T-helper 2 cell treated with Interferon-gamma antibody and Interleukin-4, amounts not matched to agents 5 μg/mL and 100 μg/mL, for 36 hours (primary cell): Measurements from ENCODE around the gene TRABD2B.

ENCODE experiments used
- DNase-seq: peaks from one replicate; pipeline ENCODE4 v3.0.0; 2021; ENCODE audit warnings: low spot score
- H3K27ac Mint-ChIP-seq: one replicate; pipeline ENCODE4 v1.8.0; 2021; ENCODE audit warnings: mild to moderate bottlenecking, mixed read lengths
- H3K27me3 Mint-ChIP-seq: one replicate; pipeline ENCODE4 v1.8.0; 2021; ENCODE audit warnings: low read depth, mixed read lengths
- H3K36me3 Mint-ChIP-seq: one replicate; pipeline ENCODE4 v1.8.0; 2021; ENCODE audit warnings: low read depth, mixed read lengths
- H3K4me1 Mint-ChIP-seq: one replicate; pipeline ENCODE4 v1.8.0; 2021; ENCODE audit warnings: low read depth, mixed read lengths
- H3K4me3 Mint-ChIP-seq: one replicate; pipeline ENCODE4 v1.8.0; 2022; ENCODE audit warnings: mild to moderate bottlenecking, moderate library complexity, mixed read lengths
- H3K9me3 Mint-ChIP-seq: one replicate; pipeline ENCODE4 v1.8.0; 2021; ENCODE audit warnings: mixed read lengths

TRABD2B gene

DNA sequence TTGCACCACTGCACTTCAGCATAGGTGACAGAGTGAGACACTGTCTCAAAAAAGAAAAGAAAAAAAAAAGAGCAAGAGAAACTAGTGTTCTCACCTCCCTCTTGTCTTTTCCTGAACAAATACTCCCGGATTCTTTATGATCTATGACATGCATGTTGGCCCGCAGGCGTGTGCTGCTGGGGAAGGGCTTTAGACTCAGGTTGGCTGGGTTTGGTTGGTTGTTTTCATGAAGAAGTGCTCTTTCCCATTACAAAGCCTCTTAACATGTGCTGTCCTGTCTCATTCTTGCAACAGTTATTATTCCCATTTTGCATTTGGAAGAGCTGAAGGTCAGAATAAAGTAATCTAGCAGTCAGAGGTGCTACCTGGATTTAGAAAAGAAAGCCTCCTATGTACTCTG is 79.5 kb downstream of the TRABD2B start:
- H3K4me1 Mint-ChIP-seq, result no peaks in the 10 kb centered on the region
- H3K27ac Mint-ChIP-seq, result no peak overlapping the region
- no peaks in the 10 kb centered on the region for H3K36me3 Mint-ChIP-seq
- no peaks in the 10 kb centered on the region for H3K27me3 Mint-ChIP-seq
- no peak overlapping the region for H3K4me3 Mint-ChIP-seq
- H3K9me3 Mint-ChIP-seq, result no peaks in the 10 kb centered on the region
- no peak for DNase-seq

DNA sequence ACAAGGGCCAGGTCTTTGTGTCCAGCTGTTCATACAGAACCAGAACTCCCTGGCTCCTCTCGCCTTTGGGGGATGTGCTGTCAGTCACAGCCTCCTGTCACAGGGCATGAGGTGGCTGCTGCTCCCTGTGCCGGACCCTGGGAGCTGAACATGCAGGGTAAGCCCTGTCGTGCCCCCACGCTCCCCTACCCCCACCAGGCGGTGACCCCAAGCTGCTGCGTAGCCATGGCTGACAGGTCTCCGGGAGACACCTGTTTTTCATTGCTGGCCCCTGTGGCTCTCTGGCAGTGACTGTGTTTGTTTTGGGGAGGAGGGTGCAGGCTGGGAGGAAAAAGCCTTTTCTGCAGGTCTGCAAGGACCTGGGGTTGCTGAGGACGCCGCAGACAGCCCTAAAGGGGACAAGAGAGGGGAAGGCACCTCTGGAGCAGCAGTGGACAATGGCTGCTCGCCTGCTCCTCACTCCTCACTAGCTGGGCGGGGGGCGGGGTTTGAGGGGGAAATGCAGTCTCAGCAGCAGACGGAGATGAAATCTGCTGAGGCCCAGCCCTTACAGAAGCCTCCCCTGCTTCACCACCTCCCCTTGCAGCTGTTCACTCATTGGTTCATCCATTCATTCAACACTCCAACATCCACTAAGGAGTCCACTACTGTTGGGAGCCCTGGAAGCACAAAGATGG is 81.4 kb downstream of the TRABD2B start:
- Mint-ChIP-seq H3K4me3 (no peak overlapping the region), H3K36me3 (no peaks in the 10 kb centered on the region), H3K27me3 (no peaks in the 10 kb centered on the region), H3K4me1 (no peaks in the 10 kb centered on the region), H3K27ac (no peak overlapping the region), H3K9me3 (no peaks in the 10 kb centered on the region)
- DNase-seq, result no peak

DNA sequence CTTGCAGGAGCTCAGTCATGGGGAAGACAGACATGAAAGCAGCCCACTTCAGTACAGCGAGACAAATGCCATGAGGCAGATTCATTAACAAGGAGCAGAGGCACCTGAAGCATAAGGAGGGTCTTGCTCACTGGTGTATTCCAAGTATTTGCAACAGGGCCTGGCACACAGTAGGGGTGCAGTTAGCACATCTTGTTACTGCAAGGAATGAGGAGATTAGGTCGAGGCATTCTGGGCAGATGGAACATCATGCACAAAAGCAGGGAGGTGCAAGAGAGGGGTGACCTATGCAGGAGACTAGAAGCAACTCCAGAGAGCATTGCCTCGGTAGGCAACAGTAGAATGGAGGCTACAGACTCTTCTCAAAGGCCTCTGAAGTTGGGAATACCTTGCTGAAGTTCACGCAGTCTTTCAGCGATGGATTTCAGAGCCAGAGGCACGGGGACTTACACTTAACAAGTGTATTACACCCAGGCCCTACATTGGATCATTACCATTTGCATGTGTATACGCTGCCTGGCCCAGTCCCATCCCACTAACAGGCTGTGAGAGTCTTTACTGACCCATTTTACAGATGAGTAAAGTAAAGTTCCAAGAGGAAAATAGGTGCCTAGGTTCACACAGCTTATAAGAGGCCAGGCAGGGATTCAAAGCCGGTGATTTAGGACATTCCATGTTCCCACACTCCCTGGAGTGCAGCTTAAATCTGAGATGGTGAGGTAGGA is 82.1 kb downstream of the TRABD2B start:
- Mint-ChIP-seq H3K4me3 (no peak overlapping the region), H3K27ac (no peak overlapping the region), H3K4me1 (no peaks in the 10 kb centered on the region), H3K36me3 (no peaks in the 10 kb centered on the region), H3K27me3 (no peaks in the 10 kb centered on the region), H3K9me3 (no peaks in the 10 kb centered on the region)
- no peak for DNase-seq

DNA sequence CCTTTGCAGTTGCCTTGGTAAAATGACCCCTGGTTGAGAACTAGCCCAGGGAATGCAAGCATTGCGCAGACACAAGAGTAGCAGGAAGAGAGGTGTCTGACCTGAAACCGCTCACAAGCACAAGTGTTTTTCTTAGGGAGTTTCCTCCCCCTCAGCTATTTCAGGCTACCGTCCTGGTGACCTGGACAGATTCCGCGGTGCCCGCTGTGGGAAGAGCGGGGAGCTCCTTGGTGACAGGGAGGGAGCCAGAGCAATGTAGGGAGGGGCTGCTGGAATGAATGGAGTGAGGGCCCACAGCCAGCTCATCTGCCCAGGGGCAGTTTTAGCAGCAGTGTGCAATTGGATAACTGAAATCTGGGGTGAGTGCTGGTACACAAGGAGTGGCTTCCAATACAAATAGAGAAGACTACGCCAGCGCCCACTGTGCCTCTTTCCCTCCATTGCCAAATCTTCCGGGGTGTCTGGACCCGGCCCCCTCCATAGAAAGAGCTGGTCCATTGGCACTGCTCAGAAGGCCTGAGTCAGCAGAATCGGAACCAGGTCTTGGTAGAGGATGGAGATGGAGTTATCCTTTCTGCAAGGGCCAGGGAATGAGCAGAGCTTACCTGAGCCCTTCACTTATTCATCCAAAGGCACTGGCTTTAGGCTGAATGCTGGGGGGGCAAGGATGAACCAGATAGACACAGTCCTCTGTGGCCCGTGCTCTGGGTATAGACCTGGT is 82.8 kb downstream of the TRABD2B start:
- Mint-ChIP-seq H3K4me3 (no peak overlapping the region), H3K4me1 (no peaks in the 10 kb centered on the region), H3K9me3 (no peaks in the 10 kb centered on the region), H3K27ac (no peak overlapping the region), H3K27me3 (no peaks in the 10 kb centered on the region), H3K36me3 (no peaks in the 10 kb centered on the region)
- no peak for DNase-seq

DNA sequence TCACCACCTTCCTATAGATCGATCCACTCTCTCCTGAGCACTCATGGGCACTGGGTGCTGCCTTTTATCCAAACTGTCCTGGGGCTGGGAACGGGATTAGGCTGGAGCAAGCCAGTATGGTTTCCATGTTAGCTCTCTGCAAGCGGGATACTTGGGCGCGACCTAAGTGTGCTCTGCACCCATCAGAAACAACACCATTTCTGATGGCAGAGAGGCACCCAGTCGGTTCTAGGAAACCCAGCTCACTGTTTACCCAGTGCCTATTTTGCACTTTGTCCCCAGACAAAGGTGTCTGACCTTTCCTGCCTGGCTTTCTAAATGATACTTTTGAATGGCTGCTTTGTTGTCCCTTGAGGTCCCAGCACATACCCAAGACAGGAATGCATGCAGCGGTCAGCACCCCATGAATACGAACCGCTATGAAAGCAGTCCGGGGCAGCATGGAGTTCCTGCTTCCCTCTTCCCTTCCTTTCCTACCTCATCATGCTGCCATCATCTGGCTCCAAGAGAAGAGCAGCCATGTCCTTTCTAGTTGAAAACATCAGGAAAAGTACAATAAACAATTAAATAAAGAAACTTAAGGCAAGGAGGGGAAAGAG is 83.9 kb downstream of the TRABD2B start:
- Mint-ChIP-seq H3K27ac (no peak overlapping the region), H3K4me3 (no peak overlapping the region), H3K36me3 (no peaks in the 10 kb centered on the region), H3K9me3 (no peaks in the 10 kb centered on the region), H3K27me3 (peaks cover 2% of the 10 kb centered on the region), H3K4me1 (no peaks in the 10 kb centered on the region)
- DNase-seq, result no peak

DNA sequence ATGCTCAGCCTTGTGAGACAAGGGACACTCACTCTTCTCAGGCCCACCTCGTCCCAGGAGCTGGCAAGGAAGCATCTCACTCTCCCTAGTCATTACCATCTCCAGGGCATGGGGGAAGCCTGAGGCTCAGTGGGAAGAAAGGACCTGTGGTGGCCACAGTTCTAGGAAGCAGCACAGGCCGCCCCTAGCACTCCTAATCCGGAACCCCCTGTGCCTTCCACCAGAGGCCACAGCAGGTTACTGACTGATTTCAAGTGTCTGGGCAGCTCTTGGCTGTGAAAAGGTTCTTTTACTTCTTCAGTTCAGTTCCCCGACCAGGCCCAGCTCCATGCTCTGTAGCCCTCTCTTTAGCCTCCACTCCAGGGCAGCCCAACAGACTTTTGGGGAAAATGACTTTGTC is 84.4 kb downstream of the TRABD2B start:
- no peak for DNase-seq
- no peaks in the 10 kb centered on the region for H3K4me1 Mint-ChIP-seq
- no peak overlapping the region for H3K4me3 Mint-ChIP-seq
- H3K9me3 Mint-ChIP-seq, result no peaks in the 10 kb centered on the region
- H3K36me3 Mint-ChIP-seq, result no peaks in the 10 kb centered on the region
- no peak overlapping the region for H3K27ac Mint-ChIP-seq
- H3K27me3 Mint-ChIP-seq, result peaks cover 2% of the 10 kb centered on the region

DNA sequence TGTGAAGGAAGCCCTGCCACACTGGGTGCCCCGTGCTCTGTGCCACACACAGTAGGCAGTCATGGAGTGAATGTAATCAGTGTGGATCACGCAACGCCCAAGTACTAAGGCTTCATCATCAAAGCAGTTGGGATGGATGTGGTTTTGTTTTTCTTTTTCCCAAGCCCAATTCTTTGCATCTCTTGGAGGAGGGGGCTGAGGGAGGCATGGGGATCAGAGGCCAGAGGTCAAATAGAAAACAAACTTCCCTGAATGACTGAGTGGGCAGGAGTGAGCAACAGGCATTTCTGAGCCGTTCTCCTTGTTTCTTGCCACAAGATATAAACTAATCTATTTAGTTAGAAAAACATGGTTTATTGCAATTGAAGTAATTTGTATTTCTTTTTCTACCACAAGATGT is 85.3 kb downstream of the TRABD2B start:
- H3K9me3 Mint-ChIP-seq, result no peaks in the 10 kb centered on the region
- DNase-seq, result no peak
- no peak overlapping the region for H3K4me3 Mint-ChIP-seq
- no peaks in the 10 kb centered on the region for H3K36me3 Mint-ChIP-seq
- H3K27me3 Mint-ChIP-seq, result peaks cover 2% of the 10 kb centered on the region
- H3K27ac Mint-ChIP-seq, result no peak overlapping the region
- no peaks in the 10 kb centered on the region for H3K4me1 Mint-ChIP-seq

DNA sequence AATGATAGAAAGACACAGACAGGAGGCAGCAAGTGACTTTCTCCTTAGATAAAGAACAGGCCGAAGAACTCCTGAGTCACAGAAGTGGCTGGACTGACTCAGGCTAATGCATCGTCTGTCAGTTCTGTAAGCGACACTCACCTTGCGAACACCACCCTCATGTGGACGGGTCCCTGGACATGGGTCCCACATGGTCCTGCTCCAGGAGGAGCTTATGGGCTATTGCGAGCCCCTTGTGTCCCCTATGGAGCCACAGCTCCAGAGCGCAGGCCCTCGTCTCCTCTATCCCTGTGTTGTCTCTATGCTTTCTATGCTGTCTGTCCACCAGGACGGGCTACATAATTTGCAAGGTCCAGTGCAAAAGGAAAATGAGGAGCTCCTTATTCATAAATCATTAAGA is 85.8 kb downstream of the TRABD2B start:
- no peaks in the 10 kb centered on the region for H3K4me1 Mint-ChIP-seq
- H3K27me3 Mint-ChIP-seq, result peaks cover 2% of the 10 kb centered on the region
- H3K27ac Mint-ChIP-seq, result no peak overlapping the region
- H3K36me3 Mint-ChIP-seq, result no peaks in the 10 kb centered on the region
- H3K9me3 Mint-ChIP-seq, result no peaks in the 10 kb centered on the region
- no peak overlapping the region for H3K4me3 Mint-ChIP-seq
- DNase-seq, result no peak

DNA sequence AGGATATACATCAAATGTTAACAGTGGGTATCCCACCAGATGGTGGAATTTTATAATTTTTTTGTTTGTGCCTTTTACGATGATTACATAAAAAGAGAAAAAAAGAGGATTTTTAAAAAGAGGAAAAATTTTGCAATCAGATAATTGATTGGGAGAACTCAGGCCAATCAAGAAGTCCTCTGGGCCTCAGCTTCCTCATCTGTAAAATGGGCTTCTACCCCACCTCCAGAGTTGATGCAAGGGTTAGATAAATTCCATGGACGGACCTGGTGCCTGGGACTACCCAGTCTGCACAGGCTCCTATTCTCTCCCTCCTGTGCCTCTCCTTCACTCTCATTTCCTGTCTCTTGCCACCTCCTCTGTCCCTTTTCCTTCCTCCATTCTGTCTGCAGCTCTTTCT is 88.9 kb downstream of the TRABD2B start:
- peaks cover 4% of the 10 kb centered on the region for H3K27me3 Mint-ChIP-seq
- no peaks in the 10 kb centered on the region for H3K9me3 Mint-ChIP-seq
- H3K27ac Mint-ChIP-seq, result no peak overlapping the region
- H3K36me3 Mint-ChIP-seq, result no peaks in the 10 kb centered on the region
- H3K4me1 Mint-ChIP-seq, result no peaks in the 10 kb centered on the region
- no peak for DNase-seq
- no peak overlapping the region for H3K4me3 Mint-ChIP-seq

DNA sequence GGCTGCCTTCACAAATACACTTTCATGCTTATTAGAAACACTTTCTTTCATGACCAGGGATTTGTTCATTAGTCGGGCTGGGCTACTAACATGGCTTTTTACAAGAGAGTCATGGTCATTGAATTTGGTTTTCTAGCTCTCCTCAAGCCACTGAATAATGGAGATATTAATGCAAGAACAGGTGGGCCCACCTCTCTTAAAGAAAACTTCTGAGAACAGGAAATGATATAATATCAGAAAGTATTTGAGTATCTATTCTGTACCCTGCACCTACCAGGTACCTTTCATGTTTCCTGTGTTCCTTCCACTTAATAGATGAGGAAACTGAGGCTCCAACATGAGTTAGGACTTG is 90.0 kb downstream of the TRABD2B start:
- Mint-ChIP-seq H3K4me1 (no peaks in the 10 kb centered on the region), H3K36me3 (no peaks in the 10 kb centered on the region), H3K27me3 (peaks cover 4% of the 10 kb centered on the region), H3K9me3 (no peaks in the 10 kb centered on the region), H3K4me3 (no peak overlapping the region), H3K27ac (no peak overlapping the region)
- no peak for DNase-seq

DNA sequence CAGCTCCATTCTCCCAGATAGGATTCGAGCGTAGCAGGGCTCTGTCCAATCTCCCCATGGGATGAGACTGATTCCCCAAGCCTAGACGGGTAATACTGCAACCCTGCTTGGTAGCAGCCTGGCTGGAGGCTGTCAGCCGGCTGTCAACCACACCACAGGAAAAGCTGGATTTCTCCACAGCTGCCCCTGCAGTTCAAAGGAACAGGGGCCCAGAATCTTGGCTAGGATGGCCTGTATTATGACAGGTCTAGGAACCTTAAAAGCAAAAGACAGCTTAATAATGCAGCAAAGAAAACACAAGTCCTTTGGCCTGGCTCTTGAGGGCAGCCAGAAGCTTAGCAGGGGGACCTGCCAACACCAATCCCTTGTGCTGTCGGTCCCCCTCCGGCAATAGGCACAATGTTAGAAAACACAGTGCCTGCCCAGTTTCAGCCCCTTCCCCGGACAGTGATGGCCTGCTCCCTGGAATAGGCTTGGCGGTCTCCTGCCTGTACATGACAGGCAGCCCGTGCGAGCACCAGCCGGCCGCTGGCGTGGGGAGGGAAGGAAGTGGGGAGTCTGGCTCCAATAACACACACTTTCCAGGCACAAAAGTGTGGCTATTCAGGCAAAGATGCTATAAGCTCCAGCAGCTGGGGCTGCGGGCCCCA is 90.5 kb downstream of the TRABD2B start:
- no peaks in the 10 kb centered on the region for H3K9me3 Mint-ChIP-seq
- no peaks in the 10 kb centered on the region for H3K4me1 Mint-ChIP-seq
- H3K36me3 Mint-ChIP-seq, result no peaks in the 10 kb centered on the region
- H3K4me3 Mint-ChIP-seq, result no peak overlapping the region
- H3K27ac Mint-ChIP-seq, result no peak overlapping the region
- no peak for DNase-seq
- H3K27me3 Mint-ChIP-seq, result peaks cover 4% of the 10 kb centered on the region

DNA sequence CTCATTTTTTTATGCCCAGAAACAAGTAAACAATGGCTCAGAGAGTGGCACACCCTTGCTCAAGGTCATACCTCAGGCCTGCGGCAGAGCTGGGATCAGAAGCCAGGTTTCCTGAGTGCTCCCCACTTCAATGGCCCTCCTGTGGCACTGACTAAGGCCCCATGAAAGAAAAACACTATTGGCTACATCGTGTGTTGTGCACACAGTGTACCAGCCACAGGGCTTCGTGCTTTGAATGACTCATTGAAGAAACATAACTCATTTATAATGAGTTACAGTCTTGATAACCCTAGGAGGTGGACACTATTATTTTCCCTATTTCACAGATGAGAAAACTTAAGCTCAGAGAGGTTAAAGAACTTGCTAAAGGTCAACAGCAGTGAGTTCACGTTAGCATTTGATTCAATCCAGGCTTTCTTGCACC is 91.2 kb downstream of the TRABD2B start:
- H3K4me1 Mint-ChIP-seq, result no peaks in the 10 kb centered on the region

DNA sequence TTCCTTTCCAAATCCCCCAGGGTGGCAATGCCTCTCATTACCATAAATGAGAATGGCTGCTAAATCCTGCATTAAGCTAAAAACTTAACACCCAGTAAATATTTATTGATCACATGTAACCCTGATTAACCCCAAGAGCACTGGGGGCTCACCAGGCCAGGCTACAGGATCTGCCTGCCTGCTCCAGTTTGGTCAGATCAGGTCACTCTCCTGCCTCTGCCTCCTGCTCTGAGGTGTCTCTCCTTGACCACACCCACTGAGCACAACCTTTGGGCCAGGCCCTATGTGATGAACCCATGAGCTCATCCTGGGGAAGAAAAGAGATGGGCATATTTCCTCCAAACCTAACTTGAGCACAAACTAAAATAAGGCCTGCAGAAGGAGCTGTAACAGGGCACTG is 93.5 kb downstream of the TRABD2B start:
- H3K4me3 Mint-ChIP-seq, result no peak overlapping the region
- peaks cover 4% of the 10 kb centered on the region for H3K27me3 Mint-ChIP-seq
- H3K27ac Mint-ChIP-seq, result no peak overlapping the region
- no peaks in the 10 kb centered on the region for H3K9me3 Mint-ChIP-seq
- H3K36me3 Mint-ChIP-seq, result no peaks in the 10 kb centered on the region
- H3K4me1 Mint-ChIP-seq, result no peaks in the 10 kb centered on the region
- no peak for DNase-seq

More for the DNA sequence above, 91.2 kb downstream of the TRABD2B start:
- Mint-ChIP-seq H3K27me3 (peaks cover 4% of the 10 kb centered on the region), H3K36me3 (no peaks in the 10 kb centered on the region), H3K4me3 (no peak overlapping the region), H3K9me3 (no peaks in the 10 kb centered on the region), H3K27ac (no peak overlapping the region)
- DNase-seq, result no peak
